RPMI8226 (cell line): ENCODE results near the gene UBE2J2.
"Not testable (repeated sequence)": the region's sequence is repeated elsewhere in the genome, so short reads cannot be mapped to it uniquely, and the experiment has no call there.

Source experiments
- DNase-seq: peaks from one replicate; pipeline ENCODE4 v3.0.0-alpha.2; 2015

Gene UBE2J2

DNA sequence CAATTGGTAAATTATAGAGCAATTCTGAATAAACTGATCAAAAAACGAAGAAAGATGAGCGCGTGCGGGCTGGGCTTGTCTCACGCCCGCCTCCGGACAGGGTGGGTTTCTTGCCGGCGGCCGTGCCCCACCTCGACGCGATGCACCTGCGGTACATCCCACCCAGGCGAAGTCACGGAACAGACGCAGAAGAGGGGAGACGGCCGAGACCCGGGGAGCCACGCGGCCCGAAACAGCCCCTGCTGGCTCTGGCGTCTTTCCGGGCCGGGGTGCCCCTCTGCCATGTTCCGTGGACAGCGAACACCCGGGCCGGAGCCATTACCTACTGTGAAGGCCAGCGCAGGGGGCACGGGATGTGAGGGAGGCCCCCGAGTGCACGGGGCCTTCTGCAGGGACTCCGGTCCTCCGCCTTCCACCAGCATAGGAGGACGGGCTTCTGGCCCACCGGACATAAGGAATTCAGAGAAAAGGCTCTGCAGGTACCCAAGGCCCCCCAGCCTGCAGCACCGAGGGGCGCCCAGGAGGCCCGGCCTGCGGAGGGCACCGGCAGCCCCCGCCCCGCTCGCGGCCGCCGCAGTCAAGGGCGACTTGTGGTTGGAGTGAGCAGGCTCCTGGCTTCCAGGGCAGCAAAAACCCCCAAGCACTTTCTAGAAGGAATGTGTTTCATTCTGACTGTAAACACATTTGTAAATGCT is 19.5 kb downstream of the UBE2J2 start:
- no peak for DNase-seq

DNA sequence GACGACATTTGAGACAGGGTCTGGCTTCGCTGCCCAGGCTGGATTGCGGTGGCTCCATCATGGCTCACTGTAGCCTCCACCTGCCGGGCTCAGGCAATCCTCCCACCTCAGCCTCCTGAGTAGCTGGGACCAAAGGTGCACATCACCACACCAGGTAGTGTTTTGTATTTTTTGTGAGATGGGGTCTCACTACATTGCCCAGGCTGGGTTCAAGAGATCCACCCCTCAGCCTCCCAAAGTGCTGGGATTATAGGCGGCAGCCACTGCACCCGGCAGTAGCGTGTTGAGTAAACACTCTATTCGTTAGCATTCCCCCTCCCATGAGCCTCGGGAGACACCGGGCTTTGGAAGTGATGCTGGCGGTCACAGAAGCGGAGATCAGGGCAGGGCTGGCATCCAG is 20.3 kb downstream of the UBE2J2 start:
- no peak for DNase-seq

DNA sequence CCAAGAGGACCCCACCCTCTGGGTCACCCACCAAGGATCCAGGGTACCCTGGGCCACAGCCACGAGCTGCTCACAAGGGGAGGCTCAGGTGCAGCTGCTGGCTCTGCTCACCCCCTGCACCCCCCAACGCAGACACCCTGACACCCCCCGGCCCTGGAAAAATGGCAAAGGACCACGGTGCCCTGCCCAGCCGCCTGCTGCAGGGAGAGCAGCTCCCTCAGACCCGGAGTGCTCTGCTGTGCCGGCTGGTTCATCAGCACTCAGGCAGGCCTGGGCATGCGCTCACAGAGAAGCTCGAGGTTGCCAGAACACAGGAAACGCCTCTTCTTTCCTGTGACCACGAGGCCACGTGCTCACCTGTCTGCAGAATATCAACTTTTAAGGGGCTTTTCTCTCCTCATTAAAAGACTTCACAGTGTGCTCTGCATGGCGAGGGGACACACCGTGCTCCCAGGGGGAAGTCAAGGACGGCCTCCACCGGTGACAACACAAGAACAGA is 22.8 kb downstream of the UBE2J2 start:
- no peak for DNase-seq

DNA sequence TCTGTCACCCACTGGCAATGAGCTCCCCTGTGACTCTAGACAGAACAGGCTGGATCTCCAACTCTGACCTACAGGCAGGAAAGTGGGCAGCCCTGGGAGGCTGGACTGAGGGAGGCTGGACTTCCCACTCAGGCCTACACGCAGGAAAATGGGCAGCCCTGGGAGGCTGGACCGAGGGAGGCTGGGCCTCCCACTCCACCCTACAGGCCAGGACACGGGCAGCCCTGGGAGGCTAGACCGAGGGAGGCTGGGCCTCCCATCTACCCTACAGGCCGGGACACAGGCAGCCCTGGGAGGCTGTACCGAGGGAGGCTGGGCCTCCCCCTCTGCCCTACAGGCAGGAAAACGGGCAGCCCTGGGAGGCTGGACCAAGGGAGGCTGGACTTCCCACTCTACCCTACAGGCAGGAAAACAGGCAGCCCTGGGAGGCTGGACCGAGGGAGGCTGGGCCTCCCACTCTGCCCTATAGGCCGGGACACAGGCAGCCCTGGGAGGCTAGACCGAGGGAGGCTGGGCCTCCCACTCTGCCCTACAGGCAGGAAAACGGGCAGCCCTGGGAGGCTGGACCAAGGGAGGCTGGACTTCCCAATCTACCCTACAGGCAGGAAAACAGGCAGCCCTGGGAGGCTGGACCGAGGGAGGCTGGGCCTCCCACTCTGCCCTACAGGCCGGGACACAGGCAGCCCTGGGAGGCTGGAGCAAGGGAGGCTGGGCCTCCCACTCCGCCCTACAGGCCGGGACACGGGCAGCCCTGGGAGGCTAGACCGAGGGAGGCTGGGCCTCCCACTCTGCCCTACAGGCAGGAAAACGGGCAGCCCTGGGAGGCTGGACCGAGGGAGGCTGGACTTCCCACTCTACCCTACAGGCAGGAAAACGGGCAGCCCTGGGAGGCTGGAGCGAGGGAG is 25.4 kb downstream of the UBE2J2 start:
- not testable (repeated sequence) for DNase-seq

DNA sequence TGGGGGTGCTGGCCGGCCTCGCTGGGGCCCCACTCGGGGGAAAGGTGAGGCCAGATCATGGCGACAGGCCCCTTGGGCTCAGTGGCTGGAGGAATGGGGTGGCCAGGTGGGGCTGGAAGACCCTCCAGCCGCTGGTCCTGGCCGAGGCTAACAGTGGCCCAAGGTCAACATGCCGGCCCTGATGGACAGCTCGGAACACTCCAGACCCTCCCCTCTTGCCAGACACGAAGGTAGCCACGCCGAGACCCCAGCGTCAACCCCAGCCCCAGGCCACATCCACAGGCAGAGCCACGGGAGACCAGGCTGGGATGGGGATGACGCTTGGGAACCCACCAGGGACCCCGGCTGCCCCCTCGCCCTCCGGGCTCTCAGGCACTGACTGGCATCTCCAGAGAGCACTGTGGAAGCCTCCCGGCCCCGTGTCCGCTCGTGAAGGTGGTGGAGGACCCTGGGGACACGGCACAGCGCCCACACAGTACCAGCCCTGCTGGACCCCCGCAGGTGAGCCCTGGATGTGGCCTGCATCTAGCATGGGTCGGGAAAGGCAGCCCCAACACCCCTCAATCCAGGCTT is 26.2 kb downstream of the UBE2J2 start:
- DNase-seq, result no peak

DNA sequence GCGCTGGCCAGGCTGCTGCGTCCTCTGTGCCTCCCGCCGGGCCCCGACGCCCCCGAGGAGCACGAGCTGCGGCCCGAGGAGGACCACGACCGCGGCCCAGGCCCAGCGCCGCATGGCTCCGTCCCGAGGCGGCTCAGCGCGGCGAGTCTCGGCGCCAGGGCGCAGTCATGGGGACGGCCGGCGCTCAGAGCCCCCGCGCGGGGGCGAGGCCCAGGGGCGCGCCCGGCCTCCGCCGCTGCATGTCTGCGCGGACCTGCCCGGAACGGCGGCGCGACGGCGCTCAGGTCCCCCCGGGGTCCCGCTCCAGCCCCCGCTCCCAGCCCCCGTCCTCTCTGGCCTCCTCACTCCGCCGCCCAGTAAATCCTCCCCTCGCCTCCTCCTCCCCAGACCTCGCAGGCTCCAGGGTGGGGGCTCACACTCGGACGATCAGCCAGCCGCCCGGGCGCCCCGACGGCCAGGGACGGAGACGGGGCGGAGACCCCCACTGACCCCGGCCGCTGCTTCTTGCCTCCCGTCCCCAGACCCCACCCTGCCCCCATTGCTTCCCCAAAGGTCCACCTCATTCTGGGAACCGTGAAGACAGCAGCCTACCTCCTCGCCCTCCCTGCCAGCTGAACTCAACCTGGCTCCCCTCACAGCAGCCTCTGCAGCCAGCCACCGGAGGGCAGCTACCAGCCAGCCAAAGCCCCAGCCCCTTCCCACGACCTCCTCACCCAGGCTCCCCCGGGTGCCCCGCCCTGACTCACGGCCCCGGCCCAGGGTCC is 26.9 kb downstream of the UBE2J2 start, which contains the start of gene C1QTNF12:
Gene C1QTNF12 (minus strand): TSS at position 146 of the 764 bp plus-strand sequence. CDS start 32 bp downstream, at position 114.
- DNase-seq, result no peak

DNA sequence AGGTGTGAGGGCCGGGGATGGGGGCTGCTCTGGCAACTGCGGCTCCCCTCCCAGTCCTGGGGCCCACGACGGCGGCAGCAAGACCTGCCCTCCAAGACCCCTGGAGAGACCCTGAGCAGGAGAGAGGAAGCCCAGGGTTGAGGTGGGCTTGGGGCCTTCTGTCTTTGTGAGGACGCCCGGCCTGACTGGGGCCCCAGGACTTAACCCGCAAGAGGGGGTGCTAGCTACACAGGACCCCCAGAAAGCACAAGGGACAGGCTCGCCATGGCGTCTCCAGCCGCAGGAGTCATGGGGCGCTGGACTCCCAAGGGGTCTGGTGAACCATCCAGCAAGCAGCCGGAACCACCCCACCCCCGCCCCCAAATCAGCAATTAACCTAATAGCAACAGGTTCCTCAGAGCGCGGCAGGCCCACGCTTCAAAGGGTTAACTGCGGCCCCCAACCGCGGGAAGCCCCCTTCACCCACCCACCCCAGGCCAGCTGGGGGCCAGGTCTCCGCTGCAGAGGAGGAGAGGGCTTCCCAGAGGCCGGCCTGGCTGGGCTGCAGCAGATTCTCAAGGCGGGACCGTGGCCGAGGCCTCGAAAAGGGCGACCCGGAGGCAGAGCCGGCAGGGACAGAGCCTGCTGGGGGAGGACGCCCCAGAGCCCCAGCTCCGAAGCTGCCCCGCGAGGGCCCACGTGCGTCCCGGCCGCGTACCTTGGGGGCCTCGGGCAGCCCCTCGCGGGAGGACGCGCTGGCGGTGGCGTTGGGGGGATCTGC is 27.7 kb downstream of the UBE2J2 start:
- no peak for DNase-seq

DNA sequence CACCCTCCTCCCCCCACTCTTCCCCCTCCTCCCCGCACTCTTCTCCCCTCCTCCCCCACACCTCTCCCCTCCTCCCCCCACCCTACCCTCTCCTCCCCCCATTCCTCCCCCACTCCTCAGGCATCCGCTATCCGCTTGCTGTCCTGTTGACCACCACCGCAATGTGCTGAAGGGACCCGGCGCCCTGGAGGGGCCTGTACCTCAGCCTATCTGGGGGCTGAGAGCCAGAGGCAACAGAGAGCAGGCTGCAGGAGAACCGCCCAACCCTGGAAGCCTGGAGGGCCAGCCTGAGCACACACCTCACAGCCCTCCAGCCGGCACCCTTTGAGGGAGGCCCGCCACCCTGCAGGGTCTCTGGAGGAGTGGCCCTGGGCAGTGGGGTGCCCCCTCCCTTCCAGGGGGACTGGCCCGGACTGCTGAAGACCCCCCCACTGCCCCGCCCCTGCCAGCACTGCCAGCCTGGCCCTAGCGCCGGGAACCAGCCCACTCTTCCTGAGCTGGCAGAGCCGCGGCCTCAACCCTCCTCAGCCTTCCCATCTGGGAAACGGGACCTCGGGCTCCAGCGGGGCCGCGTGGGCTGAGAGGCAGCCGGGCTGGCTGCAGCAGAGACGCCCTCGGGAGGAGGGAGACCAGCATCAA is 28.4 kb downstream of the UBE2J2 start:
- DNase-seq, result no peak

DNA sequence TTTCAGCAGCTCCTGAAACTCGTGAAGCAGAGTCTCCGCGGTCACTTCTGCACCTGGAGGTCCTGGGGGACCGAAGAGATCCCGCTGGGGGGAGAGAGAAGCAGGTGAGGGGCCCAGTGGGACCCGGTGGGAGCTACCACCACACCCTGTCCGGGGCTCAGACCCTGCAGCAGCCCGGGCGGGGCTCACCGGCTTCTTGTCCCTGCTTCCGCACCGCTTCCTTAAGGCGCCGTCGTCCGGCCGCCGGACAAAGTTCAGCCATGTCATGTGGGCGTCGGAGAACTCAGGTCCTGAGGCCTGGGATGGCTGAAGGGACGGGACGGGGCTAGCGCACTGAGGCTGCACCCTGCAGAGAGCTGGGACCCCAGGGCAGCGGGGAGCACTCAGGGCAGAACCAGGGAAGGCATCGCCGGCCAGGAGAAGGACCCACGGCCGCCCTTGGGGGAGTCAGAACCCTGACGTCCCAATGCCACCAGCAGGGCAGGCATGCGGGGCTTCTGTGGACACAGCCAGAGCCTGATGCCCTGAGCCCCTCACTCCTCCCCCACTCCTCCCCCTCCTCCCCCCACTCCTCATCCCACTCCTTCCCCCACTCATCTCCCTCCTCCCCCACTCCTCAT is 29.4 kb downstream of the UBE2J2 start:
- no peak for DNase-seq

DNA sequence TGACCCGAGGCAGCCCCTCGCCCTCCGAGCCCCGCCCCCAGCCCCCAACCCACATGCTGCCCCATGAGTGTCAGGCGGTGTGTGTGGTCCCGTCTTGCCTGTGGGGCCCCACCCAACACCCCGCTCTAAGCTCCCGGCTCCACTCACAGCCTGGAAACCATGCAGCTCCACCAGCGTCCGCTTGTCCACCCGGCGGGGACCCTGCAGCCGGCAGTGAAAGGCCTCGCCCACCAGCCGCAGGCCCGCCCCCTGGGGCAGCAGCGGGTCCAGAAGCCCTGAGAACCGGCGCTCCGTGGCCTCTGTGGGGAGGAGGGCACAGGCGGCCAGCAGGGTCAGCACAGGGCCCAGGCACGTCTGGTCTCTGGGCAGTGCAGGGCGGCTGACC is 29.9 kb downstream of the UBE2J2 start:
- DNase-seq, result no peak

DNA sequence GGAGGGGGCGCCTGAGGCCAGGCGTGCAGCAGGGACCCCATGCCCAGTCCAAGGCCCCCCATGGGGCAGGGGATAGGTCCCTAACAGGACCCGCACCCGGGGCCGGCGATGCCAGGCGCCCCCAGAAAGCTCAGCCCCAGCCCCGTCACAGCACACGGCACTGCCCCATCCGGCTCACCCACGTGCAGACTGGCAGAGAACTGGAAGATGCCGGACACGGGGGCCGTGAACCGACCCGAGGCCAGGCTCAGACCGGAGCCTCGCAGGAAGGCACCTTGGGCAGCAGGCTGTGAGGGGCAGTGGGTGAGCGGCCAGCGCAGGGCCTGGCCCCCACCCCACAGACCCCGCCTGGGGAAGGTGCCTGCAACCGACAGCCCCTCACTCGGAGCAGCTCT is 30.4 kb downstream of the UBE2J2 start:
- no peak for DNase-seq

DNA sequence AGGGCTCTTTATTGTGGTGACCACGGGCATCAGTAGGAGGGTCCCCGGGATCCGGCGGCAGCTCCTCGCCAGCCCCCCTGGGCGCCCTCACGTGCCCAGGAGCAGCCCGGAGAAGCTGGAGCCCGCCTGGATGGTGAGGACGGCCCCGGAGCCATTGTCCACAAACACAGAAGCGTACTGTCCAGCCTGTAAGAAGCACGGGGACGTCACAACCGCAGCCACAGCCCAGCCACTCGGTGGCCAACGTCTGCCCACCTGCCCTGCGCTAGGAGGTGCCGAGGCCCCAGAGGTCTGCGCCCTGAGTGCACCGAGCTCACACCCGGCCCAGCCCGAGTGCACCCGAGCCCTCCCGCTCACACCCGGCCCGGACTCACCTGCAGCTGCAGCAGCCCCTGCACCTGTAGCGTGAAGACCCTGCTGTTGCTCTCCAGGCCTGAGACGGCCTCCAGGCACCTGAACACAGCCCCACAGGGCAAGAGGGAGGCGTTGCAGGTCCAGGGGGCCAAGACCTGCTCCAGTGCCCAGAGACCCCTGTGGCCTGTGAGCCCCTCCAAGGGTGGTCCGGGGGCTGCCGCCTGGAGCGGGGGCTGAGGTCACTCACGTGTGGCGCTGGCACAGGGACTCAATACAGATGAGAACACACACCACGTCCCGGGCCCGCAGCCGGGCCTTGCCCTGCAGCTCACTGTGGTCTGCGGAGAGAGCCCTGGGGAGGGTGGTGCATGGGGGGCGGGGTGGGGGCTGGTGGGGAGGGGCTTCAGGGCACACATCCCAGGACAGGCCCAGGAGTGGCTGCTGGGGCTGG is 31.0 kb downstream of the UBE2J2 start:
- no peak for DNase-seq

DNA sequence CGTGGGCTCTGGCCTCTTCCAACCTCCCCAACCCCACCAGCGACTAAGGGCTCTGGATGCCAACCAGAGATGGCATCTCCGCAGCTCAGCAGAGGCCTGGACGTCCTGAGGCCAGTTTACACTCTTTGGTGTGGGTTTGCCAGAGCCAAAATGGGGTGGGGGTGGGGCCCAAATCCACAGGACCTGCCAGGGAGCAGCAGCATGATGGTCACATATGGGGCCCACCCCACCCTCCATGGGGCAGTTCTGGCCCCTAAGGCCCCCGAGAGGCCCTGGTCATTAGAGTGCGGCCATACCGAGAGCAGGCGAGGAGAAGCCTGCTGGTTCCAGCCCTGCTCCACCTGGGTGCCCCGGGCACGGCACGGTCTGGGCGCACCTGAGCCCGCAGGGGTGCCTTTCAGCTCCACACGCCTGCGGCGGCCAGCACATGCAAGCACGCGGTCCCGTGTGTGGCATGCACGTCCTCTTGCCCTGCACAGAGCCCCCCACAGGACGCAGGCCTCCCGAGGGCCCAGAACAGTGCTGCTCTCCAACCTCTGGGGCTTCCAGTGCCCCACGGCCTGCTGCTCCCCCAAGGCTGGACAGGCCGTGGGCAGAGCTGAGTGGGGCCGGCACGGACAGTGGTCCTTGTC is 31.9 kb downstream of the UBE2J2 start:
- DNase-seq, result no peak

DNA sequence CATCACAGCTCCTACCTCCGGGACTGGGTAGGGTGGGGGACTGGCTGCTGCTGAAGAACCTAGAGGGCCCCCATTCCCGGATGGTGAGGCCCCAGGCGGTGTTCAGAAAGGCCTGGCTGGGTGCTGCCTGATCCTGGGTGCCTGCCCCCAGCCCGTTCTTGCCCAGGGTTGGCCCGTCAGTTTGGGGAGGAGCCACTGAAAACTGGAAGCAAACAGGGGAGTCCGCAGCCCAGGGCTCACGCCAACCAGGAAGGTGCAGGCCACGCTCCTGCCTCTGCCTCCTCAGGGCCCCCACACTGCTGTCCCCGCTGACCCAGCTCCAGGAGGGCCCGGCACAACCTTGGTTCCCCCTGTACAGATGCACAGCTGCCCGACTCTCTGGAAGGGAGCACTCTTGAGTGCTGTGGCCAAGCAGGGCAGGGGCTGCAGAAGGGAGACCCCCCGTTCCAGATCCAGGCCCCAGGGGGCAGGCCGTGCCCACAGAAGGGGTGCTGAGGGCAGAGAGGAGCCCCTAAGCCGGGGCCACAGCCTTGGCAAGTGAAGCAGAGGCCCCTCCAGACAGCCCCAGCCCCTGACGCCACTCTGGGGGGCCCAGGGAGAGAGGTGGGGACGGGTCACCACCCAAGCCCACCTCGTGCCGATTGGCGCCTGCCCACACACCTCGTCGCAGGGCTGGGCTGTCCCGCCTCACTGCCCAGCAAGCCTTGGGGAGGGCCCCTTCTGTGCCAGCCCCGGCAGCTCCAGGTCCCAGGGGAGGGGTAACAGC is 32.6 kb downstream of the UBE2J2 start:
- DNase-seq, result peak; percentile 26

DNA sequence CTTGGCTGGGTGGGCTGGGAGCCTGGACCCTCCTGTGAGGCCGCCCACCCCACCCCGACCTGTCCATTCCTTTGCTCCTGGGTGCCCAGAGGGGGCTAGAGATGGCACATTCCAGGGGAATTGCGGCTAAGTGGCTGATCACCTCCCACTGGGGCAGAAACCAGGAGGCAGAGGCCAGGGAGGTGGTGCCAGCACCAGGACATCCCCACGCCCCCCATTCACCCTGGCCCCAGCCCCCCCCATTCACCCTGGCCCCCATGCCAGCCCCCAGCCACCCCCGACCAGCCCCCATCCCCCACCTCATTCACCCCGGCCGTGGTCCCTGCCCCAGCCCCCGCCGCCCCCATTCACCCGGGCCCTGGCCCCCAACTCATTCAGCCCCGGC is 33.3 kb downstream of the UBE2J2 start:
- no peak for DNase-seq

DNA sequence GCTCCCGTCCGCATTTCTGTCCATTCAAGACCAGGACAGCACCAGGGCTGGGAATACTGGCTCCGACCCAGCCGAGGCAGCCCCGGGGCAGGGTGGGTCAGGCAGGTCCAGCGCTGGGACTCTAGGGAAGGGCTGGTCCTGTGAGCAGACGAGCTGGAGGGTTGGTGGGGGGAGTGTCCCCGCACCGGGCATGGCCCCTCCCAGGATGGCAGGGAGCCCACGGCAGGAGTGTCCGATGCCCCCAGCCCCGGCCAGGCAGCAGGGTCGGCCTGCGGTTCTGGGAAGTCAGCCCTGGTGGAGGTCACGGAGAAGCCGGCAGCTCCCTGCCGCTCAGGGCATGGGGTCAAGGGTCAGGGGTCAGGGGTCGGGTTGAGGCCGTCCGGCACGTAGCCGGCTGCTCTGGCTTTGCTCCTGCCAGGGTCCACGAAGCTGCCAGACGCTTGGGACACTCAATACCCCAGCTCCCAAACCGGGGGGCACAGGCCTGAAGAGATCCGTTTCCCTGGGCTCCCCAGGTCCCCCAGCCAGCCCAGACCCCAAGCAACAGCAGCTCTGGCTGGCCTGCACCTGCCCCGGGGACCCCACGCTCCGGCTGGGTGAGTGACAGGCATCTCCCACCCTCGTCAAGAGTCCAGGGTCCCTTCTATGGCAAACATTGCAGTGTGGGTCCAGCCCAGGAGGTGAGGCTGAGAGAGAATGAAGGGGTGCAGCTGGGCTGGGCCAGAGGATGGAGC is 33.9 kb downstream of the UBE2J2 start:
- DNase-seq, result no peak

DNA sequence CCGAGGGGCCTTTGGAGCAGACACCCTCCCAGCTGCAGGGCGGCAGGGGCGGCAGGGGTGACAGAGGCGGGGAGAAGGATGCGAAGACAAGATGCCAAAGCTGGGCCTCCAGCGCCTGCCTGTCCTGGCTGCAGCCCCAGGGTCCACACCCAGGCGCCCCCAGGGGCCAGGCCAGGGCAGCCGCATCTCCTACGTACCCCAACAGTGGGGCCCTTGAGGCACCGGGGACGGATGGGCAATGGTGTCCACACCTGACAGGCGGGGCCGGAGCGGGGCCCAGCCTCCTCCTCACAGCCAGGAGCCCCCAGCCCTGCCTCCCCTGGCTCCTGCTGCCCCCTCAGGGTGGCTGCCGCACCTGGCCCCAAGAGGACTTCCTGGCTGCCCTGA is 34.4 kb downstream of the UBE2J2 start:
- no peak for DNase-seq

DNA sequence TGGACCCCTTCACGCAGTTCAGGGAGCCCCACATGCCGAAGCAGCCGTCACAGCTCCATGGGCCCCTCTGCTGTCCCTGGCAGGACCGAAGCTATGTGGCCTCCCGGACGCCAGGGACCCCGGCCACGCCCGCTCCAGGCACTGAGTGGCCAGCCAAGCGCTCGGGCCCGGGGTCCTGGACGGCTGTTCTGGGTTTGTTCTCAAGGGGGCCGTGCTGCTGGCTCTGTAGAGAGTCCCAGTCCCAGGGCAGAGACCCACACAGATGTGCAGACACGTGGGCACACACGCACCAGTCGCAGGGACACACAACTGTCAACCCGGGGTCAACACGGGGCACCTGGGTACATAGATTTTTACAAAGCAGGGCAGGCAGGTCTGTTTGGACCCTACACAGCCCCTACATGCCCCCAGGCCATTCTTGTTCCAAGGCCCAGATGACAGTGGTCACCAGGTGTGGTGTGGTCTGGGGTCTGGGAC is 34.9 kb downstream of the UBE2J2 start:
- no peak for DNase-seq
